ENCODE results near the gene NPIPB8. TPM values are rescaled to one million over a fixed set of nuclear protein-coding genes. Genes with fewer than 3 reads are reported as not detected.
A peak's percentile ranks its signal among the peaks of the same experiment; 100 is the strongest.
"Not testable (repeated sequence)": the region's sequence is repeated elsewhere in the genome, so short reads cannot be mapped to it uniquely, and the experiment has no call there.

Gene NPIPB8
- total RNA-seq, 1 donor from 2014 or later, result 0.26 TPM

GRCh38 chr16:28606291-28607115 lies 31.4 kb upstream of the NPIPB8 start:
- no peak for DNase-seq (ENCODE audit: low read depth in 2 of 2)

- no peak for DNase-seq (ENCODE audit: low read depth in 2 of 2)
Measured at GRCh38 chr16:28607116-28607623, 30.7 kb upstream of the NPIPB8 start.

GRCh38 chr16:28607681-28608495 lies 30.0 kb upstream of the NPIPB8 start:
- DNase-seq (ENCODE audit: low read depth in 2 of 2), result not testable (repeated sequence)

- DNase-seq (ENCODE audit: low read depth in 2 of 2), result not testable (repeated sequence)
Measured at GRCh38 chr16:28608496-28608808, 29.4 kb upstream of the NPIPB8 start.

- DNase-seq (ENCODE audit: low read depth in 2 of 2), result not testable (repeated sequence)
Measured at GRCh38 chr16:28608867-28609596, 28.8 kb upstream of the NPIPB8 start.

- no peak for DNase-seq (ENCODE audit: low read depth in 2 of 2)
Measured at GRCh38 chr16:28609631-28610594, 28.0 kb upstream of the NPIPB8 start, which contains the start of gene SULT1A1. SULT1A1 (minus strand) TSS chr16:28610044; CDS start chr16:28608855, 1,189 bp downstream.

- no peak for DNase-seq (ENCODE audit: low read depth in 2 of 2)
Measured at GRCh38 chr16:28610595-28611191, 27.2 kb upstream of the NPIPB8 start.

- DNase-seq (ENCODE audit: low read depth in 2 of 2), result not testable (repeated sequence)
Measured at GRCh38 chr16:28612359-28613280, 25.2 kb upstream of the NPIPB8 start.

GRCh38 chr16:28613912-28614311 lies 24.0 kb upstream of the NPIPB8 start:
- not testable (repeated sequence) for DNase-seq (ENCODE audit: low read depth in 2 of 2)

GRCh38 chr16:28614561-28614960 lies 23.3 kb upstream of the NPIPB8 start:
- DNase-seq (ENCODE audit: low read depth in 2 of 2), result not testable (repeated sequence)

GRCh38 chr16:28615486-28616223 lies 22.2 kb upstream of the NPIPB8 start:
- DNase-seq (ENCODE audit: low read depth in 2 of 2), result peak in 1 of 2 donors; percentile 32

- not testable (repeated sequence) for DNase-seq (ENCODE audit: low read depth in 2 of 2)
Measured at GRCh38 chr16:28616224-28616577, 21.7 kb upstream of the NPIPB8 start.

GRCh38 chr16:28616636-28617035 lies 21.2 kb upstream of the NPIPB8 start:
- DNase-seq (ENCODE audit: low read depth in 2 of 2), result no peak

GRCh38 chr16:28617874-28618273 lies 20.0 kb upstream of the NPIPB8 start:
- no peak for DNase-seq (ENCODE audit: low read depth in 2 of 2)

GRCh38 chr16:28620316-28620715 lies 17.5 kb upstream of the NPIPB8 start:
- DNase-seq (ENCODE audit: low read depth in 2 of 2), result not testable (repeated sequence)

GRCh38 chr16:28621481-28622155 lies 16.2 kb upstream of the NPIPB8 start:
- DNase-seq (ENCODE audit: low read depth in 2 of 2), result no peak

GRCh38 chr16:28622532-28623171 lies 15.2 kb upstream of the NPIPB8 start:
- DNase-seq (ENCODE audit: low read depth in 2 of 2), result not testable (repeated sequence)
